PC-9 (cell line): Measurements from ENCODE around the gene ANAPC4.

Experiments used
- CTCF ChIP-seq: fragments of 200-600 bp; sonication (generic); conservative IDR thresholded peaks from 2 replicates; pipeline ENCODE4 v1.6.1; 2017; ENCODE audit warnings: mixed run types, antibody characterized with exemption, mild to moderate bottlenecking, moderate library complexity
- EZH2 ChIP-seq: fragments of 200-600 bp; sonication (generic); IDR thresholded peaks from 2 replicates; pipeline ENCODE4 v1.8.0; 2017; ENCODE audit warnings: antibody characterized with exemption, low read depth

- TF ChIP-seq CTCF (no peak), EZH2 (no peak)
These were observed 33.9 kb downstream of the ANAPC4 start for GRCh38 chr4:25410820-25411529.
